ENCODE results near the gene C9orf78. TPM values are rescaled to one million over a fixed set of nuclear protein-coding genes. Genes with fewer than 3 reads are reported as not detected.

Gene C9orf78
- total and polyA plus RNA-seq, 7 donors = 55.7 to 172 (median 67.1) TPM

GRCh38 chr9:129839324-129840023 lies 4.4 kb upstream of the C9orf78 start:
- DNase-seq = no peak
- Histone ChIP-seq H3K4me3 (no peak overlapping the region), H3K27me3 (no peaks in the 10 kb centered on the region), H3K9me3 (no peaks in the 10 kb centered on the region), H3K4me1 (peaks cover 0 to 35% (median 29%) of the 10 kb centered on the region in 4 donors), H3K27ac (no peak overlapping the region), H3K36me3 (no peaks in the 10 kb centered on the region)
- TF ChIP-seq POLR2AphosphoS5 (IDR thresholded peaks at IDR 0.05) (no peak), CTCF (IDR thresholded peaks at IDR 0.05) (no peak), POLR2A (IDR thresholded peaks at IDR 0.05) (no peak), EP300 (IDR thresholded peaks at IDR 0.05) (no peak)
- WGBS, 2 donors = 76 to 79% methylated on average over 10 of the region's 10 CpGs
- intact Hi-C loops (cut with DNase I) = no loop called here

- Histone ChIP-seq H3K9me3 (no peaks in the 10 kb centered on the region), H3K27me3 (no peaks in the 10 kb centered on the region), H3K27ac (no peak overlapping the region), H3K4me1 (peaks cover 0 to 42% (median 36%) of the 10 kb centered on the region in 4 donors), H3K36me3 (no peaks in the 10 kb centered on the region), H3K4me3 (no peak overlapping the region)
- 86 to 89% methylated on average over 12 of the region's 12 CpGs for WGBS, 2 donors
- TF ChIP-seq POLR2A (IDR thresholded peaks at IDR 0.05) = no peak
- no peak for TF ChIP-seq EP300 (IDR thresholded peaks at IDR 0.05)
- no peak for TF ChIP-seq POLR2AphosphoS5 (IDR thresholded peaks at IDR 0.05)
- TF ChIP-seq CTCF (IDR thresholded peaks at IDR 0.05) = no peak
- intact Hi-C loops (cut with DNase I) = no loop called here
- DNase-seq = no peak
Observed at GRCh38 chr9:129838707-129839259, 3.7 kb upstream of the C9orf78 start.

- no peaks in the 10 kb centered on the region for H3K9me3 ChIP-seq
- H3K27ac ChIP-seq = peak overlapping the region; percentile 92 to 98 (median 96)
- H3K36me3 ChIP-seq = peaks cover 0 to 20% (median 2%) of the 10 kb centered on the region in 4 donors
- peak overlapping the region; percentile 84 to 99 (median 95) for H3K4me3 ChIP-seq
- TF ChIP-seq POLR2AphosphoS5 (IDR thresholded peaks at IDR 0.05) (no peak), EP300 (IDR thresholded peaks at IDR 0.05) (no peak), POLR2A (IDR thresholded peaks at IDR 0.05) (no peak), CTCF (IDR thresholded peaks at IDR 0.05) (no peak)
- H3K27me3 ChIP-seq = no peaks in the 10 kb centered on the region
- peaks cover 0 to 46% (median 40%) of the 10 kb centered on the region in 4 donors for H3K4me1 ChIP-seq
- WGBS, 2 donors = 33 to 47% methylated on average over 16 of the region's 16 CpGs
- DNase-seq = no peak
- intact Hi-C loops (cut with DNase I) = no loop called here
Observed at GRCh38 chr9:129836311-129837007, 1.4 kb upstream of the C9orf78 start.

- peak overlapping the region; percentile 92 to 98 (median 96) for H3K27ac ChIP-seq
- H3K36me3 ChIP-seq = peaks cover 0 to 26% (median 8%) of the 10 kb centered on the region in 4 donors
- TF ChIP-seq POLR2AphosphoS5 (IDR thresholded peaks at IDR 0.05) (no peak), CTCF (IDR thresholded peaks at IDR 0.05) (no peak), EP300 (IDR thresholded peaks at IDR 0.05) (no peak), POLR2A (IDR thresholded peaks at IDR 0.05) (no peak)
- H3K4me3 ChIP-seq = peak overlapping the region; percentile 84 to 99 (median 95)
- intact Hi-C loops (cut with DNase I) = no loop called here
- no peaks in the 10 kb centered on the region for H3K27me3 ChIP-seq
- peaks cover 0 to 46% (median 40%) of the 10 kb centered on the region in 4 donors for H3K4me1 ChIP-seq
- WGBS, 2 donors = 1% methylated on average over 19 of the region's 19 CpGs
- DNase-seq = no peak
- no peaks in the 10 kb centered on the region for H3K9me3 ChIP-seq
Observed at GRCh38 chr9:129835860-129836223, 767 bp upstream of the C9orf78 start.

Measured in sigmoid colon (tissue), 7 donors.